ENCODE data around the gene NUP54. TPM values are rescaled to one million over a fixed set of nuclear protein-coding genes. Genes with fewer than 3 reads are reported as not detected.

The NUP54 gene
- total and polyA plus RNA-seq, 9 of the 15 experiments (the other 6 are each of a cell fraction or from before 2014, with no cell fraction given) = 29.6 to 115 (median 67.7) TPM

DNA sequence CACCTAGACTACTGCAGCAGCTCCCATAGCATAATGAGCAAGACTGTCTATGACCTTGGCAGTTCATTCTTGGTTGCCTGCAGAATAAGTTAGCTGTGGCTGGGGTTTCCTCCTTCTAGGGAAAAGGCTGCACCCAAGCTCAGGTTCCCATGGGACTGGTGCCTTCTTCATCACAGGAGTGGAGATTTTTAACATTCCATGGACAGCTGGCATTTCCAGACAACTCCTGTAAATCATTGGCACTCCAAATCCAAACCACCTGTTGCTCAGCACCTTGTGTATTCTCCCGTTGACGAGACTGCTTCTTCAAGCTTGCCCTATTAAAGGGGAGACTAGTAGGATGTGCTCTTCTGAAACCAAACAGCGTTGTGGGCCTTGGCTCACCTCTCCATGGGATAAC is 7.8 kb upstream of the NUP54 start (continued):
- TF ChIP-seq NR2C1 (IDR thresholded peaks at IDR 0.05) = no peak
- TF ChIP-seq NR2C1 (tag; IDR thresholded peaks at IDR 0.05) = no peak
- TF ChIP-seq HNRNPLL (IDR thresholded peaks at IDR 0.05; ENCODE audit: low read depth, low read length, poor library complexity, severe bottlenecking) = no peak
- TF ChIP-seq HMGXB4 (CRISPR knock-in tag; IDR thresholded peaks at IDR 0.05) = no peak

GRCh38 chr4:76153356-76153755 is 5.2 kb upstream of the NUP54 start:
- intact Hi-C loops (cut with micrococcal nuclease) (no loop called here), in situ Hi-C loops (cut with MboI) (no loop called here)
- Histone ChIP-seq H3K27ac (ENCODE audit: extremely low read depth, low read depth, low read length) (no peak overlapping the region), H3K9me3 (replicated peaks; ENCODE audit: control insufficient read depth, insufficient read depth, low read depth, low read length) (no peaks in the 10 kb centered on the region), H3K27me3 (ENCODE audit: control insufficient read depth in 2 of 2, insufficient read depth in 2 of 2, low read length in 2 of 2) (no peaks in the 10 kb centered on the region), H3K4me1 (replicated peaks in 1 of 2; ENCODE audit: control insufficient read depth in 2 of 2, insufficient read depth in 2 of 2, low read length in 2 of 2) (no peaks in the 10 kb centered on the region), H4K20me1 (replicated peaks; ENCODE audit: control insufficient read depth, insufficient read depth, low read length) (no peaks in the 10 kb centered on the region), H3K79me2 (ENCODE audit: control insufficient read depth, insufficient read depth, low read length) (peaks cover 16% of the 10 kb centered on the region), H3K9me1 (ENCODE audit: control insufficient read depth, insufficient read depth, low read length) (no peaks in the 10 kb centered on the region), H3K4me3 (no peak overlapping the region), H2AFZ (ENCODE audit: low read depth, low read length) (no peak overlapping the region), H3K36me3 (ENCODE audit: control insufficient read depth, insufficient read depth, low read length) (peaks cover 11% of the 10 kb centered on the region; the same call in 1 of the 3 replicates), H3K4me2 (ENCODE audit: insufficient read depth, low read length) (no peak overlapping the region), H3K9ac (ENCODE audit: insufficient read depth in 1 of 2, low read depth in 2 of 2, low read length in 2 of 2) (no peak overlapping the region)
- WGBS (ENCODE audit: insufficient coverage, low coverage, missing lambda C conversion rate) = 89% methylated on average over 2 of the region's 2 CpGs
- FAIRE-seq = no peak
- no TSS peak for BruUV-seq (replicated peaks)
- ATAC-seq = no peak
- ChIA-PET POLR2A (no interaction called here), CTCF (ENCODE audit: low intra/inter-chr PET ratio) (no interaction called here)
- no peak for DNase-seq (ENCODE audit: extremely low read depth in 1 of 4, low spot score in 3 of 4)
- no peak for TF ChIP-seq ZKSCAN8 (CRISPR knock-in tag; IDR thresholded peaks at IDR 0.05)
- TF ChIP-seq MIER1 (IDR thresholded peaks at IDR 0.05; ENCODE audit: low read depth) = no peak
- no peak for TF ChIP-seq TAF7 (tag; IDR thresholded peaks at IDR 0.05)
- no peak for TF ChIP-seq ZEB2 (IDR thresholded peaks at IDR 0.05)
- no peak for TF ChIP-seq WHSC1 (IDR thresholded peaks at IDR 0.05; ENCODE audit: low read length)
- TF ChIP-seq SRSF3 (IDR thresholded peaks at IDR 0.05; ENCODE audit: insufficient read depth, low read length) = no peak
- TF ChIP-seq, protein P1, sequence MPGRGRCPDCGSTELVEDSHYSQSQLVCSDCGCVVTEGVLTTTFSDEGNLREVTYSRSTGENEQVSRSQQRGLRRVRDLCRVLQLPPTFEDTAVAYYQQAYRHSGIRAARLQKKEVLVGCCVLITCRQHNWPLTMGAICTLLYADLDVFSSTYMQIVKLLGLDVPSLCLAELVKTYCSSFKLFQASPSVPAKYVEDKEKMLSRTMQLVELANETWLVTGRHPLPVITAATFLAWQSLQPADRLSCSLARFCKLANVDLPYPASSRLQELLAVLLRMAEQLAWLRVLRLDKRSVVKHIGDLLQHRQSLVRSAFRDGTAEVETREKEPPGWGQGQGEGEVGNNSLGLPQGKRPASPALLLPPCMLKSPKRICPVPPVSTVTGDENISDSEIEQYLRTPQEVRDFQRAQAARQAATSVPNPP (IDR thresholded peaks at IDR 0.05; ENCODE audit: borderline replicate concordance, insufficient read depth, insufficient read length) = no peak
- no peak for TF ChIP-seq STAT5A (IDR thresholded peaks at IDR 0.05; ENCODE audit: borderline replicate concordance, low read length)
- TF ChIP-seq BCLAF1 (IDR thresholded peaks at IDR 0.05; ENCODE audit: borderline replicate concordance in 1 of 2, control insufficient read depth in 1 of 2, low read depth in 2 of 2, low read length in 1 of 2) = no peak
- TF ChIP-seq ZNF766 (CRISPR knock-in tag; conservative IDR thresholded peaks at IDR 0.05) = no peak
- TF ChIP-seq LCOR (CRISPR knock-in tag; IDR thresholded peaks at IDR 0.05) = no peak

Data from K562 (cell line).